K562 (cell line): ENCODE measurements around the gene LSR. TPM values are rescaled to one million over a fixed set of nuclear protein-coding genes. Genes with fewer than 3 reads are reported as not detected.

Experiments
- ARID1B ChIP-seq: fragments of 450-650 bp; IDR thresholded peaks from 2 replicates; pipeline ENCODE4 v1.6.1; 2016; ENCODE audit warnings: antibody characterized with exemption, mild to moderate bottlenecking, inconsistent platforms
- ARNT ChIP-seq, 2 experiments: fragments of 450-650 bp; IDR thresholded peaks; 2 replicates each; pipeline ENCODE4 v1.6.1; 2016; ENCODE audit warnings: mild to moderate bottlenecking in 1 of 2
- E2F3 ChIP-seq: fragments of 250-450 bp; sonication (Bioruptor Pico); IDR thresholded peaks from 2 replicates; pipeline ENCODE4 v1.4.0; 2020; ENCODE audit warnings: mild to moderate bottlenecking
- EGR1 ChIP-seq: fragments of 450-650 bp; conservative IDR thresholded peaks from 2 replicates; pipeline ENCODE4 v1.6.1; 2017; ENCODE audit warnings: mild to moderate bottlenecking
- ETV6 ChIP-seq, 3 experiments: fragments of 150-350 bp in 1 of 3; sonication (generic) in 1 of 3; formaldehyde crosslinking in 1 of 3; IDR thresholded peaks; 2 replicates each; pipeline versions ENCODE4 v1.6.1 to v1.8.0; 2014 to 2022; ENCODE audit warnings: borderline replicate concordance in 2 of 3, low read depth in 2 of 3, antibody characterized with exemption in 1 of 3, low read length in 1 of 3, mild to moderate bottlenecking in 1 of 3, missing genetic modification reagents in 1 of 3
- EZH2 ChIP-seq: IDR thresholded peaks from 2 replicates; pipeline ENCODE4 v1.6.1; 2012; ENCODE audit warnings: low read depth, mild to moderate bottlenecking, inconsistent platforms, low read length, borderline replicate concordance
- GABPA ChIP-seq: fragments of 200-800 bp; sonication (Bioruptor generic); conservative IDR thresholded peaks from 2 replicates; pipeline ENCODE4 v1.6.1; 2016; ENCODE audit warnings: low read depth, missing genetic modification characterization, missing compliant biosample characterization
- KAT8 ChIP-seq: fragments of 450-650 bp; IDR thresholded peaks from 2 replicates; pipeline ENCODE4 v1.6.1; 2016; ENCODE audit warnings: low read depth, mild to moderate bottlenecking
- POLR2AphosphoS5 ChIP-seq: IDR thresholded peaks from 2 replicates; pipeline ENCODE4 v1.6.1; 2011; ENCODE audit warnings: mild to moderate bottlenecking, low read depth, low read length, moderate library complexity; ENCODE audit not compliant: control insufficient read depth, insufficient read depth
- RUNX1 ChIP-seq: sonication (generic); IDR thresholded peaks from 2 replicates; pipeline ENCODE4 v1.6.1; 2016; ENCODE audit warnings: antibody characterized with exemption, low read depth
- SAP30 ChIP-seq: fragments of 200-600 bp; sonication (generic); IDR thresholded peaks from 2 replicates; pipeline ENCODE4 v1.6.1; 2012; ENCODE audit warnings: borderline replicate concordance, low read depth, mild to moderate bottlenecking, moderate library complexity, low read length, control low read depth, inconsistent platforms; ENCODE audit not compliant: insufficient read depth, poor library complexity, severe bottlenecking
- TBP ChIP-seq: optimal IDR thresholded peaks from 2 replicates; pipeline ENCODE3; 2011; ENCODE audit warnings: low read depth, low read length, improper control_type of control experiment
- TFAM ChIP-seq: fragments of 250-450 bp; sonication (Bioruptor Pico); conservative IDR thresholded peaks from 2 replicates; pipeline ENCODE4 v1.5.0; 2021; ENCODE audit warnings: mild to moderate bottlenecking, moderate library complexity
- TRIM24 ChIP-seq, 2 experiments: fragments of 450-650 bp; IDR thresholded peaks; 2 replicates each; pipeline ENCODE4 v1.6.1; 2016
- ZFP1 ChIP-seq: fragments of 450-650 bp; formaldehyde crosslinking; IDR thresholded peaks from 2 replicates; pipeline ENCODE4 v1.4.0; 2020; ENCODE audit warnings: mild to moderate bottlenecking, mixed read lengths
- ZNF696 ChIP-seq: fragments of 250-450 bp; sonication (Bioruptor Pico); conservative IDR thresholded peaks from 2 replicates; pipeline ENCODE4 v1.4.0; 2020; ENCODE audit warnings: mild to moderate bottlenecking, moderate library complexity
- polyA plus RNA-seq, 8 experiments: library from polyadenylated mRNA; depleted of rRNA in 4 of 8; stranded (reverse) in 5 of 8; unstranded in 3 of 8; fragments of >200 nt; fragmentation: Nextera tagmentation in 2 of 8; fragmentation: Illumina TruSeq in 1 of 8; extraction: Ambion mirVana in 2 of 8; extraction: Trizol in 1 of 8; gene quantifications; 2 replicates each; pipeline versions ENCODE4 v1.2.1 to v1.2.3, GENCODE V29; 2011 to 2014; ENCODE audit warnings: inconsistent platforms in 1 of 8, missing spikeins in 1 of 8
- total RNA-seq, 7 experiments: library from RNA; depleted of rRNA in 6 of 7; stranded (reverse); fragments of >200 nt in 6 of 7; fragmentation: Illumina TruSeq in 2 of 7; extraction: Trizol in 2 of 7; gene quantifications; 2 replicates each; pipeline versions ENCODE4 v1.2.1 to v1.2.3, GENCODE V29; 2011 to 2021; ENCODE audit warnings: low replicate concordance in 1 of 7
- TF ChIP-seq, protein P1 (sequence below): IDR thresholded peaks from 2 replicates; pipeline ENCODE4 v1.6.1; 2012; ENCODE audit warnings: low read depth, low read length, improper control_type of control experiment, borderline replicate concordance
- TF ChIP-seq, protein P2 (sequence below): fragments of 450-650 bp; IDR thresholded peaks from one replicate; pipeline ENCODE4 v1.6.1; 2018; ENCODE audit warnings: mild to moderate bottlenecking, moderate library complexity; ENCODE audit not compliant: partially characterized antibody
- TF ChIP-seq, protein P3 (sequence below): fragments of 450-650 bp; IDR thresholded peaks from 2 replicates; pipeline ENCODE4 v1.6.1; 2016
- TF ChIP-seq, protein P4 (sequence below): sonication (generic); IDR thresholded peaks from 2 replicates; pipeline ENCODE4 v1.6.1; 2016
- TF ChIP-seq, protein P5 (sequence below), 3 experiments: IDR thresholded peaks in 2 of 3; conservative IDR thresholded peaks in 1 of 3; 2 replicates each; pipeline ENCODE4 v1.5.1; 2011 to 2012; ENCODE audit warnings: low read length in 3 of 3, mild to moderate bottlenecking in 3 of 3, control low read depth in 2 of 3, improper control_type of control experiment in 1 of 3, inconsistent platforms in 1 of 3, low read depth in 1 of 3, mixed read lengths in 1 of 3, moderate library complexity in 1 of 3; ENCODE audit not compliant: insufficient read depth in 2 of 3

LSR gene
- total and polyA plus RNA-seq, 9 of the 15 experiments (the other 6 are each of a cell fraction or from before 2014, with no cell fraction given) = 0.44 to 87.9 (median 28.0) TPM

DNA sequence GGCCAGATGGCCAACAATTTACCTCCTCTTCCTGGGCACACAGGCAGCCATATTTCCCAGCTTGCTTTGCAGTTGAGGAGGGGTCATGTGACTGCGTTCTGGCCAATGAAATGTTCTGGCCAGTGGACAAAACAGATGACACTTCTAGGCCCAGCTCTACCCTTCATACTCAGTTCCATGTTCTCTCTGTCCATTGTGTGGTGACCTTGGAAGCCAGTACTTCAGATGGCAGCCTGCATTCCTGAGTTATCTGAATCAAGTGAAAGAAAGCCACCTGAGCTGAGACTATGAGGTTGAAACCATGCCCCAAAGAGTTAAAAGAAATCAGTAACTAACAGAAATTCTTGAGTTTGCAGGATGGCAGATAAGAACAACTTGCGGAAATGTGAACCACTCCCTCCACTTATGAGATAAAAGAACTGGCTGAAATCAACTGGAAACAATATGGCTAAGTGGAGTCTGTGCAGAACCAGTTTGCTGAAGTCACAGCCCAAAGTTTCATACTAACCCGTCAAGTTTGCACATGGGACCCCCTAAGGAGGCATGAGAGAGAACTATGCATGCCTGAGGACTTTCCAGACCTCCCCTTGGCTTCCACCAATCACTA, 28.4 kb upstream of the LSR start (continued):
- TF ChIP-seq, protein P1, sequence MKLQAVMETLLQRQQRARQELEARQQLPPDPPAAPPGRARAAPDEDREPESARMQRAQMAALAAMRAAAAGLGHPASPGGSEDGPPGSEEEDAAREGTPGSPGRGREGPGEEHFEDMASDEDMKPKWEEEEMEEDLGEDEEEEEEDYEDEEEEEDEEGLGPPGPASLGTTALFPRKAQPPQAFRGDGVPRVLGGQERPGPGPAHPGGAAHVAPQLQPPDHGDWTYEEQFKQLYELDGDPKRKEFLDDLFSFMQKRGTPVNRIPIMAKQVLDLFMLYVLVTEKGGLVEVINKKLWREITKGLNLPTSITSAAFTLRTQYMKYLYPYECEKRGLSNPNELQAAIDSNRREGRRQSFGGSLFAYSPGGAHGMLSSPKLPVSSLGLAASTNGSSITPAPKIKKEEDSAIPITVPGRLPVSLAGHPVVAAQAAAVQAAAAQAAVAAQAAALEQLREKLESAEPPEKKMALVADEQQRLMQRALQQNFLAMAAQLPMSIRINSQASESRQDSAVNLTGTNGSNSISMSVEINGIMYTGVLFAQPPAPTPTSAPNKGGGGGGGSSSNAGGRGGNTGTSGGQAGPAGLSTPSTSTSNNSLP = peak; percentile 55; the same call in 1 of the 2 replicates
- TF ChIP-seq, protein P2, sequence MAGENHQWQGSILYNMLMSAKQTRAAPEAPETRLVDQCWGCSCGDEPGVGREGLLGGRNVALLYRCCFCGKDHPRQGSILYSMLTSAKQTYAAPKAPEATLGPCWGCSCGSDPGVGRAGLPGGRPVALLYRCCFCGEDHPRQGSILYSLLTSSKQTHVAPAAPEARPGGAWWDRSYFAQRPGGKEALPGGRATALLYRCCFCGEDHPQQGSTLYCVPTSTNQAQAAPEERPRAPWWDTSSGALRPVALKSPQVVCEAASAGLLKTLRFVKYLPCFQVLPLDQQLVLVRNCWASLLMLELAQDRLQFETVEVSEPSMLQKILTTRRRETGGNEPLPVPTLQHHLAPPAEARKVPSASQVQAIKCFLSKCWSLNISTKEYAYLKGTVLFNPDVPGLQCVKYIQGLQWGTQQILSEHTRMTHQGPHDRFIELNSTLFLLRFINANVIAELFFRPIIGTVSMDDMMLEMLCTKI = no peak
- no peak for TF ChIP-seq EGR1
- peak; percentile 46 for TF ChIP-seq GABPA
- TF ChIP-seq ARID1B = peak; percentile 97
- peak; percentile 85 for TF ChIP-seq POLR2AphosphoS5
- TF ChIP-seq TRIM24 (IDR thresholded peaks at IDR 0.05) = peak; percentile 98
- TF ChIP-seq ZNF696 (CRISPR knock-in tag) = no peak
- TF ChIP-seq EZH2 = no peak
- TF ChIP-seq, protein P3, sequence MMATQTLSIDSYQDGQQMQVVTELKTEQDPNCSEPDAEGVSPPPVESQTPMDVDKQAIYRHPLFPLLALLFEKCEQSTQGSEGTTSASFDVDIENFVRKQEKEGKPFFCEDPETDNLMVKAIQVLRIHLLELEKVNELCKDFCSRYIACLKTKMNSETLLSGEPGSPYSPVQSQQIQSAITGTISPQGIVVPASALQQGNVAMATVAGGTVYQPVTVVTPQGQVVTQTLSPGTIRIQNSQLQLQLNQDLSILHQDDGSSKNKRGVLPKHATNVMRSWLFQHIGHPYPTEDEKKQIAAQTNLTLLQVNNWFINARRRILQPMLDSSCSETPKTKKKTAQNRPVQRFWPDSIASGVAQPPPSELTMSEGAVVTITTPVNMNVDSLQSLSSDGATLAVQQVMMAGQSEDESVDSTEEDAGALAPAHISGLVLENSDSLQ = peak; percentile 9; the same call in 1 of the 2 replicates
- no peak for TF ChIP-seq KAT8
- TF ChIP-seq RUNX1 = no peak; the same call in 1 of the 2 replicates
- no peak for TF ChIP-seq TFAM (CRISPR knock-in tag)
- TF ChIP-seq TBP = peak; percentile 48
- TF ChIP-seq, protein P4, sequence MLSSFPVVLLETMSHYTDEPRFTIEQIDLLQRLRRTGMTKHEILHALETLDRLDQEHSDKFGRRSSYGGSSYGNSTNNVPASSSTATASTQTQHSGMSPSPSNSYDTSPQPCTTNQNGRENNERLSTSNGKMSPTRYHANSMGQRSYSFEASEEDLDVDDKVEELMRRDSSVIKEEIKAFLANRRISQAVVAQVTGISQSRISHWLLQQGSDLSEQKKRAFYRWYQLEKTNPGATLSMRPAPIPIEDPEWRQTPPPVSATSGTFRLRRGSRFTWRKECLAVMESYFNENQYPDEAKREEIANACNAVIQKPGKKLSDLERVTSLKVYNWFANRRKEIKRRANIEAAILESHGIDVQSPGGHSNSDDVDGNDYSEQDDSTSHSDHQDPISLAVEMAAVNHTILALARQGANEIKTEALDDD = 0 out of 2 replicates have a peak, but pooled peaks have one; percentile 54
- TF ChIP-seq ETV6 (IDR thresholded peaks at IDR 0.05; ENCODE audit: borderline replicate concordance in 1 of 2, low read depth in 2 of 2, low read length in 1 of 2) = 0 out of 4 replicates have a peak, but pooled peaks of 1 of the 2 experiments have one; percentile 30
- no peak for TF ChIP-seq ETV6 (CRISPR knock-in tag; IDR thresholded peaks at IDR 0.05; ENCODE audit: borderline replicate concordance)
- peak; percentile 85 to 92 for TF ChIP-seq ARNT (IDR thresholded peaks at IDR 0.05)
- TF ChIP-seq, protein P5, sequence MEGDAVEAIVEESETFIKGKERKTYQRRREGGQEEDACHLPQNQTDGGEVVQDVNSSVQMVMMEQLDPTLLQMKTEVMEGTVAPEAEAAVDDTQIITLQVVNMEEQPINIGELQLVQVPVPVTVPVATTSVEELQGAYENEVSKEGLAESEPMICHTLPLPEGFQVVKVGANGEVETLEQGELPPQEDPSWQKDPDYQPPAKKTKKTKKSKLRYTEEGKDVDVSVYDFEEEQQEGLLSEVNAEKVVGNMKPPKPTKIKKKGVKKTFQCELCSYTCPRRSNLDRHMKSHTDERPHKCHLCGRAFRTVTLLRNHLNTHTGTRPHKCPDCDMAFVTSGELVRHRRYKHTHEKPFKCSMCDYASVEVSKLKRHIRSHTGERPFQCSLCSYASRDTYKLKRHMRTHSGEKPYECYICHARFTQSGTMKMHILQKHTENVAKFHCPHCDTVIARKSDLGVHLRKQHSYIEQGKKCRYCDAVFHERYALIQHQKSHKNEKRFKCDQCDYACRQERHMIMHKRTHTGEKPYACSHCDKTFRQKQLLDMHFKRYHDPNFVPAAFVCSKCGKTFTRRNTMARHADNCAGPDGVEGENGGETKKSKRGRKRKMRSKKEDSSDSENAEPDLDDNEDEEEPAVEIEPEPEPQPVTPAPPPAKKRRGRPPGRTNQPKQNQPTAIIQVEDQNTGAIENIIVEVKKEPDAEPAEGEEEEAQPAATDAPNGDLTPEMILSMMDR (IDR thresholded peaks at IDR 0.05 in 2 of 3, conservative IDR thresholded peaks at IDR 0.05 in 1 of 3; ENCODE audit: insufficient read depth in 2 of 3, low read depth in 1 of 3, low read length in 3 of 3) = no peak
- no peak for TF ChIP-seq E2F3 (CRISPR knock-in tag)
- no peak for TF ChIP-seq SAP30
- no peak for TF ChIP-seq ZFP1 (CRISPR knock-in tag)
